Esophagus muscularis mucosa (tissue), 4 donors: ENCODE data around the gene RHBDF2. TPM values are rescaled to one million over a fixed set of nuclear protein-coding genes. Genes with fewer than 3 reads are reported as not detected.

Experiments used
- DNase-seq: peaks from one replicate; pipeline ENCODE4 v3.0.0-alpha.2; 2017; ENCODE audit errors: extremely low spot score
- H3K27ac ChIP-seq, 4 donors: fragments of 200-600 bp; sonication (generic); replicated peaks in 1 of 4; 1 replicate in 3 of 4; 2 replicates in 1 of 4; pipeline ENCODE4 v1.5.1; 2016 to 2019; ENCODE audit warnings: mild to moderate bottlenecking in 1 of 4
- H3K27me3 ChIP-seq, 4 donors: fragments of 200-600 bp; sonication (generic); one replicate each; pipeline versions ENCODE4 v1.5.1 to v1.6.0; 2016 to 2019
- H3K36me3 ChIP-seq, 4 donors: fragments of 200-600 bp; sonication (generic); one replicate each; pipeline ENCODE4 v1.5.1; 2016 to 2019
- H3K4me1 ChIP-seq, 4 donors: fragments of 200-600 bp; sonication (generic); one replicate each; pipeline ENCODE4 v1.5.1; 2016 to 2019
- H3K4me3 ChIP-seq, 4 donors: fragments of 200-600 bp; sonication (generic); 1 replicate in 2 of 4; 2 replicates in 2 of 4; pipeline ENCODE4 v1.5.1; 2016 to 2019; ENCODE audit warnings: mild to moderate bottlenecking in 4 of 4, moderate library complexity in 1 of 4
- H3K9me3 ChIP-seq, 4 donors: fragments of 200-600 bp; sonication (generic); 1 replicate in 3 of 4; 2 replicates in 1 of 4; pipeline ENCODE4 v1.5.1; 2016 to 2019
- CTCF ChIP-seq, 3 experiments: fragments of 200-600 bp in 2 of 3; fragments of 450-650 bp in 1 of 3; sonication (generic) in 2 of 3; IDR thresholded peaks; one replicate each; pipeline ENCODE4 v1.5.1; 2017 to 2019; ENCODE audit warnings: antibody characterized with exemption in 3 of 3, mild to moderate bottlenecking in 2 of 3, moderate library complexity in 1 of 3
- EP300 ChIP-seq: sonication (generic); formaldehyde crosslinking; IDR thresholded peaks from one replicate; pipeline ENCODE4 v1.6.1; 2017; ENCODE audit warnings: antibody characterized with exemption
- POLR2A ChIP-seq: fragments of 450-650 bp; IDR thresholded peaks from one replicate; pipeline ENCODE4 v1.6.1; 2017; ENCODE audit warnings: antibody characterized with exemption, moderate library complexity, mild to moderate bottlenecking, low read depth
- POLR2AphosphoS5 ChIP-seq, 2 donors: sonication (generic); formaldehyde crosslinking; IDR thresholded peaks; one replicate each; pipeline ENCODE4 v1.6.1; 2017; ENCODE audit warnings: antibody characterized with exemption in 2 of 2
- WGBS: methylation state at CpG from one replicate; pipeline ENCODE4 v1.1.5; 2018; 5-methylcytosine and 5-hydroxymethylcytosine counted together
- intact Hi-C: fragments of 100-400 bp; cut with DNase I; formaldehyde crosslinking; loops from one replicate; pipeline ENCODE4 v1.15.1; 2023
- total RNA-seq, 4 donors: library from RNA; depleted of rRNA; stranded (reverse); fragments of >200 nt; gene quantifications; one replicate each; pipeline versions ENCODE4 v1.1.0 to v1.2.1, GENCODE V29; 2016

RHBDF2 gene
- total RNA-seq, 4 donors from 2014 or later, result 12.9 to 22.5 (median 15.4) TPM

GRCh38 chr17:76438906-76439305 is 62.3 kb downstream of the RHBDF2 start:
- Histone ChIP-seq H3K4me3 (no peak overlapping the region), H3K9me3 (no peaks in the 10 kb centered on the region), H3K36me3 (peaks cover 0 to 4% (median 1%) of the 10 kb centered on the region in 4 donors), H3K4me1 (peaks cover 0 to 17% (median 0%) of the 10 kb centered on the region in 4 donors), H3K27me3 (no peaks in the 10 kb centered on the region), H3K27ac (no peak overlapping the region)
- intact Hi-C loops, result no loop called here
- TF ChIP-seq EP300 (no peak), POLR2AphosphoS5 (IDR thresholded peaks at IDR 0.05) (no peak)
- 97% methylated on average over 9 of the region's 9 CpGs for WGBS
- no peak for DNase-seq

- no peak overlapping the region for H3K4me3 ChIP-seq
- H3K27ac ChIP-seq, result no peak overlapping the region
- no peak for DNase-seq
- no peaks in the 10 kb centered on the region for H3K27me3 ChIP-seq
- H3K4me1 ChIP-seq, result peaks cover 0 to 17% (median 0%) of the 10 kb centered on the region in 4 donors
- H3K36me3 ChIP-seq, result peaks cover 0 to 7% (median 1%) of the 10 kb centered on the region in 4 donors
- no peaks in the 10 kb centered on the region for H3K9me3 ChIP-seq
- WGBS, result 82% methylated on average over 13 of the region's 13 CpGs
- TF ChIP-seq CTCF (IDR thresholded peaks at IDR 0.05), result no peak
- TF ChIP-seq POLR2AphosphoS5 (IDR thresholded peaks at IDR 0.05), result no peak
- intact Hi-C loops, result no loop called here
These were observed 63.5 kb downstream of the RHBDF2 start for GRCh38 chr17:76437467-76438402.

- Histone ChIP-seq H3K36me3 (peaks cover 0 to 7% (median 1%) of the 10 kb centered on the region in 4 donors), H3K4me1 (peaks cover 0 to 28% (median 2%) of the 10 kb centered on the region in 4 donors), H3K9me3 (no peaks in the 10 kb centered on the region), H3K27me3 (no peaks in the 10 kb centered on the region), H3K4me3 (no peak overlapping the region), H3K27ac (no peak overlapping the region)
- intact Hi-C loops, result no loop called here
- 97% methylated on average over 11 of the region's 11 CpGs for WGBS
- DNase-seq, result no peak
- TF ChIP-seq POLR2AphosphoS5 (IDR thresholded peaks at IDR 0.05) (no peak), CTCF (IDR thresholded peaks at IDR 0.05) (no peak), POLR2A (no peak), EP300 (no peak)
These were observed 65.5 kb downstream of the RHBDF2 start for GRCh38 chr17:76435751-76436150.

- Histone ChIP-seq H3K27me3 (no peaks in the 10 kb centered on the region), H3K4me1 (peaks cover 0 to 32% (median 2%) of the 10 kb centered on the region in 4 donors), H3K27ac (no peak overlapping the region), H3K36me3 (peaks cover 0 to 7% (median 1%) of the 10 kb centered on the region in 4 donors), H3K9me3 (no peaks in the 10 kb centered on the region), H3K4me3 (no peak overlapping the region)
- TF ChIP-seq POLR2A, result no peak
- no peak for TF ChIP-seq EP300
- no peak for TF ChIP-seq POLR2AphosphoS5 (IDR thresholded peaks at IDR 0.05)
- TF ChIP-seq CTCF (IDR thresholded peaks at IDR 0.05), result no peak
- intact Hi-C loops, result no loop called here
- WGBS, result 86% methylated on average over 7 of the region's 7 CpGs
- DNase-seq, result no peak
These were observed 66.4 kb downstream of the RHBDF2 start for GRCh38 chr17:76434870-76435269.

- no peaks in the 10 kb centered on the region for H3K9me3 ChIP-seq
- DNase-seq, result no peak
- intact Hi-C loops, result no loop called here
- TF ChIP-seq EP300 (no peak), POLR2A (no peak), CTCF (IDR thresholded peaks at IDR 0.05) (no peak)
- H3K36me3 ChIP-seq, result peaks cover 0 to 7% (median 1%) of the 10 kb centered on the region in 4 donors
- peaks cover 0 to 43% (median 2%) of the 10 kb centered on the region in 4 donors for H3K4me1 ChIP-seq
- H3K27ac ChIP-seq, result no peak overlapping the region
- H3K4me3 ChIP-seq, result no peak overlapping the region
- H3K27me3 ChIP-seq, result no peaks in the 10 kb centered on the region
- 91% methylated on average over 9 of the region's 9 CpGs for WGBS
These were observed 67.5 kb downstream of the RHBDF2 start for GRCh38 chr17:76433693-76434092.
